ENCODE results near the gene TANGO6.

Gene TANGO6

GRCh38 chr16:68892898-68893297 is 49.6 kb downstream of the TANGO6 start:
- Histone ChIP-seq H2AK5ac (ENCODE audit: low read length, severe bottlenecking) (no peak overlapping the region), H3K79me1 (replicated peaks; ENCODE audit: low read length, poor library complexity, severe bottlenecking) (peaks cover 7% of the 10 kb centered on the region), H3K27ac (ENCODE audit: low read length, poor library complexity, severe bottlenecking) (no peak overlapping the region), H2BK12ac (ENCODE audit: low read length in 2 of 2) (no peak overlapping the region), H3K4me1 (ENCODE audit: control insufficient read depth, insufficient read depth, low read depth, low read length) (no peaks in the 10 kb centered on the region), H3K4me3 (ENCODE audit: insufficient read depth in 1 of 2, low read depth in 1 of 2, low read length in 2 of 2) (no peak overlapping the region), H2BK5ac (ENCODE audit: low read depth, low read length, poor library complexity, severe bottlenecking) (no peak overlapping the region), H3K23ac (ENCODE audit: low read length in 2 of 2) (no peak overlapping the region), H3K4ac (ENCODE audit: low read depth in 1 of 2, low read length in 2 of 2) (no peak overlapping the region), H3K9ac (ENCODE audit: low read length) (no peak overlapping the region), H2BK120ac (ENCODE audit: low read depth, low read length) (no peak overlapping the region), H3K18ac (ENCODE audit: low read depth in 1 of 2, low read length in 2 of 2) (no peak overlapping the region), H2BK15ac (ENCODE audit: low read depth, poor library complexity, severe bottlenecking) (no peak overlapping the region), H3K36me3 (ENCODE audit: control insufficient read depth in 1 of 2, insufficient read depth in 2 of 2, low read depth in 1 of 2, low read length in 2 of 2) (peaks cover 3 to 8% of the 10 kb centered on the region in 2 experiments), H2AFZ (ENCODE audit: low read depth, low read length) (no peak overlapping the region), H3K14ac (ENCODE audit: low read length in 2 of 2) (no peak overlapping the region), H4K8ac (ENCODE audit: low read length) (no peak overlapping the region), H4K91ac (ENCODE audit: low read length) (no peak overlapping the region), H3K4me2 (ENCODE audit: low read length, poor library complexity, severe bottlenecking) (no peak overlapping the region), H3K9me3 (ENCODE audit: control insufficient read depth, low read length) (no peaks in the 10 kb centered on the region), H3K27me3 (ENCODE audit: control insufficient read depth in 1 of 2, insufficient read depth in 1 of 2, low read length in 2 of 2) (no peaks in the 10 kb centered on the region)
- no peak for DNase-seq
- 100% methylated on average over 2 of the region's 2 CpGs for WGBS

DNA sequence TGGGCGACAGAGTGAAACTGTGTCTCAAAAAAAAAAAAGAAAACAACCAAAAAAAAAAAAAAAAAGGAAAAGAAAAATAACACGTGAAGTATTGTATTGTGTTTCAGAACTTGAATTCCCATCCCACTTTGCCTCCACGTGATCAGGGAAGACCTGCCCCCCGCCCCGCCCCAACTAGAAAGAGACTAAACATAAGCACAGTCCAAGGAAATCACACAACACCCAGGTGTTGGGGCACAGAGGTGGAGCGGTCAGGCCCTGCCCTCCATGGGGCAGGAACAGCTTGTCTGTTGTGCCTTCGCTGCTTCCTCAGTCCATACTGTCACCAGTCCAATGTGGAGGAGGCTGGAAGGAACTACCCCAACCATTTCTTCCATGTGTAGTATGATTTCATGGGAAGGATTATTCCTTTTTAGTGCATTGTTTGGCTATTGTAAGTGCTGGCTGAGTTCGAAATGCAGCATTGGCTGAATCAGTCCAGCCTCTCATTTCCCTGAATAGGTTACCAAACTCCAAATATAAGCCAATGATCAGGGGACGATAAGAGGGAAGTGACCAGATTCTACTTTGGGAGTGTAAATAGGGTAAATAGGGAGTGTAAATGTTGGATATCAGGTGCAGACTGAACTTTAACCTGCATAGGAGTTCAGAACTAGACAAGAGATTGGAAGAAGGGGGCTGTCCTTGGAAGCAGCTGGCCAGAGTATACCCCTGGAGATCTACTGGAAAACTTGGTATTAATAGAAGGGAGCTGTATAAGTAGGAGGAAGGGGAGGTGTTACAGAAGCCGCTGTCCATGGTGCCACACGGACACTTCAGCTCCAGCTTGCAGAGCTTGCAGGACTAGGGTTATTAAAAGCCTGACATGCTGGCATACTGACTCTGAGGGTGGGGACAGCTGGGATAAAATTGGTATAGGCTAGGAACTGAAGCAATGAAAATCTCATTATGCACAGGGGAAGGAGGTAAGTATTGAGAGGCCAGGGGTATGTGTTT is 50.7 kb downstream of the TANGO6 start:
- Histone ChIP-seq H3K18ac (ENCODE audit: low read depth in 1 of 2, low read length in 2 of 2) (no peak overlapping the region), H4K91ac (ENCODE audit: low read length) (no peak overlapping the region), H3K9ac (ENCODE audit: low read length) (no peak overlapping the region), H3K9me3 (ENCODE audit: control insufficient read depth, low read length) (no peaks in the 10 kb centered on the region), H3K14ac (ENCODE audit: low read length in 2 of 2) (no peak overlapping the region), H2BK5ac (ENCODE audit: low read depth, low read length, poor library complexity, severe bottlenecking) (no peak overlapping the region), H3K79me1 (replicated peaks; ENCODE audit: low read length, poor library complexity, severe bottlenecking) (peaks cover 7% of the 10 kb centered on the region), H3K4me3 (ENCODE audit: insufficient read depth in 1 of 2, low read depth in 1 of 2, low read length in 2 of 2) (no peak overlapping the region), H3K27ac (ENCODE audit: low read length, poor library complexity, severe bottlenecking) (no peak overlapping the region), H2BK120ac (ENCODE audit: low read depth, low read length) (no peak overlapping the region), H3K4me2 (ENCODE audit: low read length, poor library complexity, severe bottlenecking) (no peak overlapping the region), H3K36me3 (ENCODE audit: control insufficient read depth in 1 of 2, insufficient read depth in 2 of 2, low read depth in 1 of 2, low read length in 2 of 2) (peaks cover 0 to 8% of the 10 kb centered on the region in 2 experiments), H2BK15ac (ENCODE audit: low read depth, poor library complexity, severe bottlenecking) (no peak overlapping the region), H4K8ac (ENCODE audit: low read length) (no peak overlapping the region), H3K4ac (ENCODE audit: low read depth in 1 of 2, low read length in 2 of 2) (no peak overlapping the region), H3K4me1 (ENCODE audit: control insufficient read depth, insufficient read depth, low read depth, low read length) (no peaks in the 10 kb centered on the region), H3K23ac (ENCODE audit: low read length in 2 of 2) (no peak overlapping the region), H2AK5ac (ENCODE audit: low read length, severe bottlenecking) (no peak overlapping the region), H3K27me3 (ENCODE audit: control insufficient read depth in 1 of 2, insufficient read depth in 1 of 2, low read length in 2 of 2) (no peaks in the 10 kb centered on the region), H2AFZ (ENCODE audit: low read depth, low read length) (no peak overlapping the region), H2BK12ac (ENCODE audit: low read length in 2 of 2) (no peak overlapping the region)
- DNase-seq, result peak; percentile 30
- 89% methylated on average over 9 of the region's 11 CpGs for WGBS

GRCh38 chr16:68894714-68895113 is 51.4 kb downstream of the TANGO6 start:
- H2BK12ac ChIP-seq (ENCODE audit: low read length in 2 of 2), result no peak overlapping the region
- H3K4ac ChIP-seq (ENCODE audit: low read depth in 1 of 2, low read length in 2 of 2), result no peak overlapping the region
- DNase-seq, result no peak
- H3K18ac ChIP-seq (ENCODE audit: low read depth in 1 of 2, low read length in 2 of 2), result no peak overlapping the region
- 100% methylated on average over 3 of the region's 5 CpGs for WGBS
- no peak overlapping the region for H2BK120ac ChIP-seq (ENCODE audit: low read depth, low read length)
- H3K4me2 ChIP-seq (ENCODE audit: low read length, poor library complexity, severe bottlenecking), result no peak overlapping the region
- no peak overlapping the region for H3K4me3 ChIP-seq (ENCODE audit: insufficient read depth in 1 of 2, low read depth in 1 of 2, low read length in 2 of 2)
- no peaks in the 10 kb centered on the region for H3K27me3 ChIP-seq (ENCODE audit: control insufficient read depth in 1 of 2, insufficient read depth in 1 of 2, low read length in 2 of 2)
- H3K9me3 ChIP-seq (ENCODE audit: control insufficient read depth, low read length), result no peaks in the 10 kb centered on the region
- no peak overlapping the region for H2BK15ac ChIP-seq (ENCODE audit: low read depth, poor library complexity, severe bottlenecking)
- H3K27ac ChIP-seq (ENCODE audit: low read length, poor library complexity, severe bottlenecking), result no peak overlapping the region
- H3K23ac ChIP-seq (ENCODE audit: low read length in 2 of 2), result no peak overlapping the region
- no peak overlapping the region for H2BK5ac ChIP-seq (ENCODE audit: low read depth, low read length, poor library complexity, severe bottlenecking)
- no peak overlapping the region for H4K8ac ChIP-seq (ENCODE audit: low read length)
- H2AFZ ChIP-seq (ENCODE audit: low read depth, low read length), result no peak overlapping the region
- peaks cover 0 to 8% of the 10 kb centered on the region in 2 experiments for H3K36me3 ChIP-seq (ENCODE audit: control insufficient read depth in 1 of 2, insufficient read depth in 2 of 2, low read depth in 1 of 2, low read length in 2 of 2)
- H3K4me1 ChIP-seq (ENCODE audit: control insufficient read depth, insufficient read depth, low read depth, low read length), result no peaks in the 10 kb centered on the region
- H3K14ac ChIP-seq (ENCODE audit: low read length in 2 of 2), result no peak overlapping the region
- H2AK5ac ChIP-seq (ENCODE audit: low read length, severe bottlenecking), result no peak overlapping the region
- no peak overlapping the region for H4K91ac ChIP-seq (ENCODE audit: low read length)
- peaks cover 7% of the 10 kb centered on the region for H3K79me1 ChIP-seq (replicated peaks; ENCODE audit: low read length, poor library complexity, severe bottlenecking)
- H3K9ac ChIP-seq (ENCODE audit: low read length), result no peak overlapping the region

DNA sequence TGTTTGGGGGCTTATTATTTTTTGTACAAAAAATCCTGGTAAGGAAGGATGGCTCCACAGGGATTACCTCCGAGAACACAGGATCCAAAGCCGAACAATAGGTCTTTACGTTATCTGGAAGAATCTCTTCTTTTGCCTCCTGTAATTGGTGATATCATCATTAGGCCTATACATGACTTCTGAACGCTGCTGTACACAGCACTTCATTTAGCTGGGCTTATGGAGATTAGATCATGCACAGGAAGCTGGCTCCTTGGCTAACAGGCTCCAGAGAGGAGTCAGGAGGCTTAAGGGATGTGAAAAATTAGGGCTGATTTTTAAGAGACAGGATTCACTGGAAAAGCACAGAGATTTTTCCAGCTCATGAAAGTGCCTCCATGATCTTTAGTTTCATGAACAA is 54.7 kb downstream of the TANGO6 start:
- no peak for DNase-seq
- H2AK5ac ChIP-seq (ENCODE audit: low read length, severe bottlenecking), result no peak overlapping the region
- H3K9ac ChIP-seq (ENCODE audit: low read length), result no peak overlapping the region
- no peak overlapping the region for H4K91ac ChIP-seq (ENCODE audit: low read length)
- no peak overlapping the region for H3K4me2 ChIP-seq (ENCODE audit: low read length, poor library complexity, severe bottlenecking)
- no peak overlapping the region for H3K4me3 ChIP-seq (ENCODE audit: insufficient read depth in 1 of 2, low read depth in 1 of 2, low read length in 2 of 2)
- no peak overlapping the region for H2AFZ ChIP-seq (ENCODE audit: low read depth, low read length)
- no peak overlapping the region for H2BK12ac ChIP-seq (ENCODE audit: low read length in 2 of 2)
- H2BK15ac ChIP-seq (ENCODE audit: low read depth, poor library complexity, severe bottlenecking), result no peak overlapping the region
- no peak overlapping the region for H2BK5ac ChIP-seq (ENCODE audit: low read depth, low read length, poor library complexity, severe bottlenecking)
- H3K4me1 ChIP-seq (ENCODE audit: control insufficient read depth, insufficient read depth, low read depth, low read length), result no peaks in the 10 kb centered on the region
- H3K79me1 ChIP-seq (replicated peaks; ENCODE audit: low read length, poor library complexity, severe bottlenecking), result peaks cover 5% of the 10 kb centered on the region
- no peak overlapping the region for H3K27ac ChIP-seq (ENCODE audit: low read length, poor library complexity, severe bottlenecking)
- H3K23ac ChIP-seq (ENCODE audit: low read length in 2 of 2), result no peak overlapping the region
- WGBS, result 92% methylated on average over 4 of the region's 4 CpGs
- H4K8ac ChIP-seq (ENCODE audit: low read length), result no peak overlapping the region
- no peaks in the 10 kb centered on the region for H3K9me3 ChIP-seq (ENCODE audit: control insufficient read depth, low read length)
- no peak overlapping the region for H3K18ac ChIP-seq (ENCODE audit: low read depth in 1 of 2, low read length in 2 of 2)
- H3K14ac ChIP-seq (ENCODE audit: low read length in 2 of 2), result no peak overlapping the region
- H3K27me3 ChIP-seq (ENCODE audit: control insufficient read depth in 1 of 2, insufficient read depth in 1 of 2, low read length in 2 of 2), result no peaks in the 10 kb centered on the region
- H3K36me3 ChIP-seq (ENCODE audit: control insufficient read depth in 1 of 2, insufficient read depth in 2 of 2, low read depth in 1 of 2, low read length in 2 of 2), result peaks cover 0 to 21% of the 10 kb centered on the region in 2 experiments
- H2BK120ac ChIP-seq (ENCODE audit: low read depth, low read length), result no peak overlapping the region
- H3K4ac ChIP-seq (ENCODE audit: low read depth in 1 of 2, low read length in 2 of 2), result no peak overlapping the region

Data from mesenchymal stem cell (in vitro differentiated cells and primary cell).